HepG2 (cell line): ENCODE measurements around the gene GRIK4.

Source experiments
- FOXM1 ChIP-seq: sonication (generic); formaldehyde crosslinking; IDR thresholded peaks from 2 replicates; pipeline ENCODE4 v1.5.0; 2020; ENCODE audit warnings: missing genetic modification reagents
- KDM5A ChIP-seq: fragments of 200-600 bp; sonication (generic); IDR thresholded peaks from 2 replicates; pipeline ENCODE4 v1.7.0; 2018; ENCODE audit warnings: antibody characterized with exemption, mild to moderate bottlenecking, low read length, borderline replicate concordance
- MTA3 ChIP-seq: sonication (generic); formaldehyde crosslinking; IDR thresholded peaks from 2 replicates; pipeline ENCODE4 v1.4.0; 2020; ENCODE audit warnings: missing genetic modification reagents
- NR2C2 ChIP-seq: sonication (generic); formaldehyde crosslinking; IDR thresholded peaks from 2 replicates; pipeline ENCODE4 v1.4.0; 2020; ENCODE audit warnings: missing genetic modification reagents, mild to moderate bottlenecking, moderate library complexity, borderline replicate concordance
- POLR2A ChIP-seq, 2 experiments: IDR thresholded peaks; 2 replicates each; pipeline ENCODE4 v1.6.1; 2011; ENCODE audit warnings: low read depth in 2 of 2, low read length in 2 of 2, mild to moderate bottlenecking in 1 of 2, moderate library complexity in 1 of 2; ENCODE audit not compliant: insufficient read depth in 1 of 2
- TSC22D2 ChIP-seq: sonication (generic); formaldehyde crosslinking; IDR thresholded peaks from 2 replicates; pipeline ENCODE4 v1.5.1; 2020; ENCODE audit warnings: missing genetic modification reagents, mild to moderate bottlenecking, borderline replicate concordance
- ZNF224 ChIP-seq: sonication (generic); formaldehyde crosslinking; IDR thresholded peaks from 2 replicates; pipeline ENCODE4 v1.5.0; 2020; ENCODE audit warnings: mild to moderate bottlenecking, missing genetic modification reagents
- ZNF232 ChIP-seq: sonication (generic); formaldehyde crosslinking; IDR thresholded peaks from 2 replicates; pipeline ENCODE4 v1.4.0; 2020; ENCODE audit warnings: missing genetic modification reagents, borderline replicate concordance
- TF ChIP-seq, protein P1 (sequence below): sonication (generic); formaldehyde crosslinking; IDR thresholded peaks from 2 replicates; pipeline ENCODE4 v1.9.0; 2021; ENCODE audit warnings: missing genetic modification reagents, borderline replicate concordance

DNA sequence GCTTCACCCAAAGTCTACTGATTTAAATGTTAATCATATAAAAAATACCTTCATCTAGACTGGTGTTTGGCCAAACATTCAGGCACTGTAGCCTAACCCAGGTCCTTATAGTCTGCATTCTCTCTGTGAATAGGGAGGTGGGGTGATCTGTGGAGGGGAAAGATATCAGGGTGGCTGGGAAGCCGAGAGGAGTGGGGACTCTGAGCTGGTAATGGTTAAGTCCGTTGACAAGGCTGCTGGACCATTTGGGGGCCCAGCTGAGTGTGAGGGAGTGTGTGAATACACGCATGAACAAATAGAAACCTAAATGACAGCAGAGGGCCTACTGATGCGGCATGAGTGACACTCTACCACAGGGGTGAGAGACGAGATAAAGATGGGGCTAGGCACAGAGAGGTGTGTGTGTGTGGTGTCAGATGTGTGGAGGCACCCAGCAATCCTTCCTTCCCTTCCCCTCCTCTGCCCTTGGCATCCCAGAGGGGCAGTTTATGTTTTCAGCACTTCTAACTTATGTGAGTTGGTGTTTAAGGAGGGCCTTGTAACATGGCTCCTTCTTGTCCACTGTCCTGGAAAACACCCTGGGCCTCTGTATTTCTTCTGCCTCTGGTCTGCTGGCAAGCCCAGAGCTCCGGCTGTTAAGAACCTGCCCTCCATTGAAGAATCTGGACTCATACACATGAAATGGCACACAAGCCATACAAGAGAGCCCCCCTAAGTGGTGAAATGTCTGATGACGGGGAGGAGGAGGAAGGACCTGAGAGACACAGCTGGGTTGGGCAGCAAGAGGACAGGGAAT, 263.2 kb downstream of the GRIK4 start:
- TF ChIP-seq MTA3 (CRISPR knock-in tag): no peak
- no peak for TF ChIP-seq KDM5A
- no peak for TF ChIP-seq NR2C2
- no peak for TF ChIP-seq TSC22D2 (CRISPR knock-in tag)
- no peak for TF ChIP-seq ZNF224 (CRISPR knock-in tag)
- no peak for TF ChIP-seq POLR2A (IDR thresholded peaks at IDR 0.05; ENCODE audit: insufficient read depth in 1 of 2, low read depth in 2 of 2, low read length in 2 of 2)
- TF ChIP-seq FOXM1 (CRISPR knock-in tag): no peak
- no peak for TF ChIP-seq ZNF232 (CRISPR knock-in tag)
- TF ChIP-seq, protein P1, sequence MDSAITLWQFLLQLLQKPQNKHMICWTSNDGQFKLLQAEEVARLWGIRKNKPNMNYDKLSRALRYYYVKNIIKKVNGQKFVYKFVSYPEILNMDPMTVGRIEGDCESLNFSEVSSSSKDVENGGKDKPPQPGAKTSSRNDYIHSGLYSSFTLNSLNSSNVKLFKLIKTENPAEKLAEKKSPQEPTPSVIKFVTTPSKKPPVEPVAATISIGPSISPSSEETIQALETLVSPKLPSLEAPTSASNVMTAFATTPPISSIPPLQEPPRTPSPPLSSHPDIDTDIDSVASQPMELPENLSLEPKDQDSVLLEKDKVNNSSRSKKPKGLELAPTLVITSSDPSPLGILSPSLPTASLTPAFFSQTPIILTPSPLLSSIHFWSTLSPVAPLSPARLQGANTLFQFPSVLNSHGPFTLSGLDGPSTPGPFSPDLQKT (CRISPR knock-in tag): no peak
